SK-N-SH (cell line): ENCODE measurements around the gene LY6G5C. TPM values are rescaled to one million over a fixed set of nuclear protein-coding genes. Genes with fewer than 3 reads are reported as not detected.
A peak's percentile ranks its signal among the peaks of the same experiment; 100 is the strongest.

Experiments used
- CTCF ChIA-PET: fragments of 300-600, 350-600 bp; formaldehyde crosslinking; extraction: SDS; loops from one replicate; lab custom pipeline; 2021; lab: Yijun Ruan, JAX
- POLR2A ChIA-PET: fragments of 350-600 bp; sonication (Branson Sonifier 250); formaldehyde crosslinking; extraction: SDS; loops from one replicate; lab custom pipeline; 2020; ENCODE audit warnings: antibody characterized with exemption, inconsistent platforms; lab: Yijun Ruan, JAX
- DNase-seq: peaks from one replicate; pipeline ENCODE4 v3.0.0; 2012
- H2AFZ ChIP-seq: fragments of 200-600 bp; sonication (generic); 2 replicates; pipeline ENCODE4 v1.8.1; 2016; ENCODE audit warnings: antibody characterized with exemption, mild to moderate bottlenecking, low read depth
- H3F3A ChIP-seq: fragments of 200-600 bp; sonication (generic); replicated peaks from 2 replicates; pipeline ENCODE3; 2016; ENCODE audit warnings: antibody characterized with exemption, mild to moderate bottlenecking; ENCODE audit not compliant: insufficient read depth
- H3K27ac ChIP-seq, 2 experiments: fragments of 200-500 bp in 1 of 2; fragments of 200-600 bp in 1 of 2; sonication (Bioruptor generic) in 1 of 2; sonication (generic), shearing (Covaris generic) in 1 of 2; 2 replicates each; pipeline versions ENCODE4 v1.5.1 to v1.6.1; 2014 to 2016; ENCODE audit warnings: low read depth in 2 of 2, inconsistent platforms in 1 of 2, low read length in 1 of 2, mild to moderate bottlenecking in 1 of 2, mixed read lengths in 1 of 2
- H3K27me3 ChIP-seq: fragments of 200-600 bp; sonication (generic), shearing (Covaris generic); 2 replicates; pipeline ENCODE4 v1.6.1; 2016; ENCODE audit warnings: mixed run types; ENCODE audit not compliant: insufficient read depth
- H3K36me3 ChIP-seq, 2 experiments: fragments of 200-500 bp in 1 of 2; fragments of 200-600 bp in 1 of 2; sonication (Bioruptor generic) in 1 of 2; sonication (generic) in 1 of 2; replicated peaks in 1 of 2; 2 replicates each; pipeline versions ENCODE3 to v1.5.1; 2014 to 2016; ENCODE audit warnings: low read length in 1 of 2, mild to moderate bottlenecking in 1 of 2; ENCODE audit not compliant: insufficient read depth in 2 of 2, control insufficient read depth in 1 of 2
- H3K4me1 ChIP-seq, 2 experiments: fragments of 200-500 bp in 1 of 2; fragments of 200-600 bp in 1 of 2; sonication (Bioruptor generic) in 1 of 2; sonication (generic), shearing (Covaris generic) in 1 of 2; 2 replicates each; pipeline versions ENCODE4 v1.5.1 to v1.6.1; 2014 to 2016; ENCODE audit warnings: low read depth in 1 of 2, low read length in 1 of 2, mixed run types in 1 of 2; ENCODE audit not compliant: insufficient read depth in 2 of 2, control insufficient read depth in 1 of 2
- H3K4me2 ChIP-seq: fragments of 200-600 bp; sonication (generic), shearing (Covaris generic); 2 replicates; pipeline ENCODE4 v1.6.1; 2017; ENCODE audit warnings: mixed run types
- H3K4me3 ChIP-seq, 2 experiments: fragments of 200-500 bp in 1 of 2; fragments of 200-600 bp in 1 of 2; sonication (Bioruptor generic) in 1 of 2; sonication (generic), shearing (Covaris generic) in 1 of 2; 2 replicates each; pipeline versions ENCODE4 v1.5.1 to v1.8.1; 2014 to 2016; ENCODE audit warnings: low read depth in 2 of 2, inconsistent platforms in 1 of 2, low read length in 1 of 2, mild to moderate bottlenecking in 1 of 2, mixed read lengths in 1 of 2, moderate library complexity in 1 of 2
- H3K79me2 ChIP-seq: fragments of 200-600 bp; sonication (generic); 2 replicates; pipeline ENCODE4 v1.8.1; 2017; ENCODE audit warnings: mild to moderate bottlenecking; ENCODE audit not compliant: insufficient read depth
- H3K9ac ChIP-seq: fragments of 200-600 bp; sonication (generic); 2 replicates; pipeline ENCODE4 v1.6.1; 2017; ENCODE audit warnings: mixed run types
- H3K9me2 ChIP-seq: fragments of 200-600 bp; sonication (generic); 2 replicates; pipeline ENCODE4 v1.6.1; 2017; ENCODE audit warnings: mixed run types
- H3K9me3 ChIP-seq: fragments of 200-600 bp; sonication (generic); 2 replicates; pipeline ENCODE4 v1.6.1; 2017; ENCODE audit warnings: mixed run types, mild to moderate bottlenecking, moderate library complexity
- H4K20me1 ChIP-seq: fragments of 200-600 bp; sonication (generic); 2 replicates; pipeline ENCODE4 v1.6.1; 2017; ENCODE audit warnings: mild to moderate bottlenecking, mixed run types; ENCODE audit not compliant: insufficient read depth
- CHD2 ChIP-seq: fragments of 150-350 bp; IDR thresholded peaks from 2 replicates; pipeline ENCODE4 v1.6.1; 2018; ENCODE audit warnings: low read length; ENCODE audit not compliant: partially characterized antibody
- CTCF ChIP-seq: fragments of 200-600 bp; sonication (generic); IDR thresholded peaks from 2 replicates; pipeline ENCODE4 v1.6.1; 2017; ENCODE audit warnings: antibody characterized with exemption, mild to moderate bottlenecking, moderate library complexity
- ELF1 ChIP-seq: IDR thresholded peaks from 2 replicates; pipeline ENCODE4 v1.4.0; 2012
- EP300 ChIP-seq, 2 experiments: IDR thresholded peaks; 2 replicates each; pipeline versions ENCODE4 v1.4.0 to v1.6.1; 2012; ENCODE audit warnings: borderline replicate concordance in 1 of 2, low read depth in 1 of 2, low read length in 1 of 2
- EZH2phosphoT487 ChIP-seq: fragments of 200-600 bp; sonication (generic); IDR thresholded peaks from 2 replicates; pipeline ENCODE4 v1.6.1; 2017; ENCODE audit warnings: low read depth, mixed run types, mild to moderate bottlenecking, antibody characterized with exemption, moderate library complexity, borderline replicate concordance
- FOSL2 ChIP-seq: IDR thresholded peaks from 2 replicates; pipeline ENCODE4 v1.4.0; 2012; ENCODE audit warnings: low read depth, mild to moderate bottlenecking, moderate library complexity, borderline replicate concordance
- FOXM1 ChIP-seq: IDR thresholded peaks from 2 replicates; pipeline ENCODE4 v1.4.0; 2012; ENCODE audit warnings: low read depth, mild to moderate bottlenecking
- GATA2 ChIP-seq: sonication (generic); formaldehyde crosslinking; IDR thresholded peaks from 2 replicates; pipeline ENCODE4 v1.5.0; 2020; ENCODE audit warnings: mild to moderate bottlenecking, missing genetic modification reagents
- IRF3 ChIP-seq: fragments of 150-350 bp; IDR thresholded peaks from 2 replicates; pipeline ENCODE4 v1.6.1; 2016; ENCODE audit warnings: mild to moderate bottlenecking, low read depth, low read length
- JUND ChIP-seq: IDR thresholded peaks from 2 replicates; pipeline ENCODE4 v1.4.0; 2012
- MAX ChIP-seq: IDR thresholded peaks from 2 replicates; pipeline ENCODE4 v1.4.0; 2012; ENCODE audit warnings: low read depth
- MXI1 ChIP-seq: IDR thresholded peaks from 2 replicates; pipeline ENCODE4 v1.6.1; 2012; ENCODE audit warnings: mild to moderate bottlenecking, low read depth, low read length, improper control_type of control experiment
- NFIC ChIP-seq: IDR thresholded peaks from 2 replicates; pipeline ENCODE4 v1.4.0; 2012; ENCODE audit warnings: borderline replicate concordance
- NRF1 ChIP-seq: IDR thresholded peaks from 2 replicates; pipeline ENCODE4 v1.6.1; 2012; ENCODE audit warnings: low read depth, mild to moderate bottlenecking, low read length
- PBX3 ChIP-seq: IDR thresholded peaks from 2 replicates; pipeline ENCODE4; 2012
- POLR2AphosphoS5 ChIP-seq: IDR thresholded peaks from 2 replicates; pipeline ENCODE4 v1.6.1; 2012; ENCODE audit warnings: low read depth, low read length
- RAD21 ChIP-seq: IDR thresholded peaks from 2 replicates; pipeline ENCODE4 v1.6.1; 2012; ENCODE audit warnings: mild to moderate bottlenecking, low read length
- REST ChIP-seq: IDR thresholded peaks from 2 replicates; pipeline ENCODE4 v1.6.1; 2012; ENCODE audit warnings: mild to moderate bottlenecking, low read depth, low read length, moderate library complexity
- SMC3 ChIP-seq: IDR thresholded peaks from 2 replicates; pipeline ENCODE4 v1.6.1; 2012; ENCODE audit warnings: low read depth, low read length, improper control_type of control experiment
- TAF1 ChIP-seq: IDR thresholded peaks from 2 replicates; pipeline ENCODE4 v1.6.1; 2012; ENCODE audit warnings: low read depth, mild to moderate bottlenecking, low read length, moderate library complexity, borderline replicate concordance
- TCF12 ChIP-seq: IDR thresholded peaks from 2 replicates; pipeline ENCODE4 v1.4.0; 2012
- TEAD4 ChIP-seq: IDR thresholded peaks from 2 replicates; pipeline ENCODE4 v1.4.0; 2012; ENCODE audit warnings: mild to moderate bottlenecking, borderline replicate concordance; ENCODE audit not compliant: insufficient read depth
- YY1 ChIP-seq: IDR thresholded peaks from 2 replicates; pipeline ENCODE4 v1.4.0; 2012; ENCODE audit warnings: low read depth, mild to moderate bottlenecking
- WGBS: methylation state at CpG from one replicate; pipeline ENCODE4 v1.1.6; 2017; ENCODE audit warnings: low lambda C conversion rate; 5-methylcytosine and 5-hydroxymethylcytosine counted together
- polyA plus RNA-seq, 3 experiments: library from polyadenylated mRNA; depleted of rRNA; stranded (reverse); fragments of >200 nt; gene quantifications; 2 replicates each; pipeline ENCODE4 v1.2.3, GENCODE V29; 2012

LY6G5C gene
- polyA plus RNA-seq, 1 of the 3 experiments (the other 2 are of a cell fraction) = 1.1 TPM

- TF ChIP-seq CTCF (no peak), NFIC (no peak), IRF3 (no peak), CHD2 (no peak), TCF12 (no peak), GATA2 (no peak), TEAD4 (no peak)
Observed at GRCh38 chr6:31641370-31641769, 39.5 kb downstream of the LY6G5C start (continued).

- Histone ChIP-seq H3F3A (peaks cover 49% of the 10 kb centered on the region), H3K36me3 (peaks cover 34 to 88% of the 10 kb centered on the region in 2 experiments), H3K27me3 (no peaks in the 10 kb centered on the region), H3K9me2 (no peaks in the 10 kb centered on the region), H3K4me3 (no peak overlapping the region), H3K27ac (peak overlapping the region in 1 of 2 experiments; percentile 65; a peak in 2 of 4 replicates), H3K9ac (no peak overlapping the region), H2AFZ (no peak overlapping the region), H4K20me1 (no peaks in the 10 kb centered on the region), H3K4me2 (no peak overlapping the region), H3K9me3 (no peaks in the 10 kb centered on the region), H3K79me2 (peaks cover under 1% of the 10 kb centered on the region; the same call in 1 of the 2 replicates), H3K4me1 (no peaks in the 10 kb centered on the region)
- no peak for DNase-seq
- ChIA-PET CTCF (interaction anchor here (1.1 kb wide), 1 partner anchor 66 kb away, joined by 3 read pairs; no protein-coding TSS in a partner anchor), POLR2A (interaction anchor here (1.1 to 1.2 kb wide), 2 partner anchors 18 to 19 kb away, joined by 3 to 6 read pairs; no protein-coding TSS in a partner anchor)
- 96% methylated on average over 6 of the region's 6 CpGs for WGBS
- TF ChIP-seq EP300 (IDR thresholded peaks at IDR 0.05; ENCODE audit: borderline replicate concordance in 1 of 2, low read depth in 1 of 2, low read length in 1 of 2) (no peak), CTCF (no peak), REST (no peak), TAF1 (no peak), MAX (no peak), JUND (no peak), PBX3 (no peak), YY1 (no peak), SMC3 (no peak), RAD21 (no peak), FOSL2 (no peak), MXI1 (no peak), NRF1 (no peak), FOXM1 (no peak), POLR2AphosphoS5 (no peak), EZH2phosphoT487 (no peak), ELF1 (no peak), CHD2 (no peak)
Observed at GRCh38 chr6:31640612-31641011, 40.3 kb downstream of the LY6G5C start.
